RCC 7860 (cell line): Measurements from ENCODE around the gene GLDN.

ENCODE experiments used
- DNase-seq: peaks from one replicate; pipeline ENCODE4 v3.0.0-alpha.2; 2015; ENCODE audit warnings: low spot score
- FAIRE-seq: peaks from 2 replicates; lab custom pipeline; 2012; peaks lifted over from hg19 to GRCh38; lab: Jason Lieb, UNC

Gene GLDN

GRCh38 chr15:51322621-51323296, 18.7 kb upstream of the GLDN start:
- FAIRE-seq (no peak), DNase-seq (no peak)

- DNase-seq (no peak), FAIRE-seq (no peak)
These were observed 17.7 kb upstream of the GLDN start for GRCh38 chr15:51323749-51324148.

- FAIRE-seq = no peak
These were observed 16.3 kb upstream of the GLDN start for GRCh38 chr15:51325167-51325566.

GRCh38 chr15:51327081-51327480, 14.4 kb upstream of the GLDN start:
- no peak for FAIRE-seq
- no peak for DNase-seq

More at GRCh38 chr15:51325167-51325566, 16.3 kb upstream of the GLDN start:
- DNase-seq = no peak

GRCh38 chr15:51328926-51329325, 12.5 kb upstream of the GLDN start:
- FAIRE-seq = no peak
- no peak for DNase-seq

- FAIRE-seq (no peak), DNase-seq (no peak)
These were observed 10.3 kb upstream of the GLDN start for GRCh38 chr15:51331141-51331540.

GRCh38 chr15:51332206-51333147, 9.0 kb upstream of the GLDN start:
- FAIRE-seq = no peak
- no peak for DNase-seq

GRCh38 chr15:51333571-51333970, 7.9 kb upstream of the GLDN start:
- no peak for FAIRE-seq
- no peak for DNase-seq

GRCh38 chr15:51334011-51334451, 7.4 kb upstream of the GLDN start:
- no peak for FAIRE-seq
- no peak for DNase-seq

- FAIRE-seq (no peak), DNase-seq (no peak)
These were observed 6.4 kb upstream of the GLDN start for GRCh38 chr15:51335087-51335486.

GRCh38 chr15:51335538-51336410, 5.7 kb upstream of the GLDN start:
- no peak for DNase-seq
- no peak for FAIRE-seq

- FAIRE-seq (no peak), DNase-seq (no peak)
These were observed 3.0 kb upstream of the GLDN start, which contains the start of gene CYP19A1 for GRCh38 chr15:51338496-51338895. Gene CYP19A1 (minus strand): TSS chr15:51338596. CDS start chr15:51242912, 95,684 bp downstream.

GRCh38 chr15:51342227-51342999, 958 bp downstream of the GLDN start:
- FAIRE-seq (no peak), DNase-seq (no peak)

- DNase-seq = no peak
- FAIRE-seq = no peak
These were observed 2.0 kb downstream of the GLDN start for GRCh38 chr15:51343466-51343865.

- FAIRE-seq = no peak
These were observed 4.7 kb downstream of the GLDN start for GRCh38 chr15:51346136-51346535.

GRCh38 chr15:51348688-51349087, 7.2 kb downstream of the GLDN start:
- no peak for DNase-seq
- no peak for FAIRE-seq

More at GRCh38 chr15:51346136-51346535, 4.7 kb downstream of the GLDN start:
- no peak for DNase-seq

- DNase-seq = no peak
- no peak for FAIRE-seq
These were observed 7.8 kb downstream of the GLDN start for GRCh38 chr15:51349156-51349844.

- FAIRE-seq = no peak
- DNase-seq = no peak
These were observed 9.3 kb downstream of the GLDN start for GRCh38 chr15:51350723-51351122.

- DNase-seq (no peak), FAIRE-seq (no peak)
These were observed 12.5 kb downstream of the GLDN start for GRCh38 chr15:51353976-51354375.
